ENCODE measurements around the gene NCKAP5.

NCKAP5 gene

GRCh38 chr2:132750606-132751005, 817.7 kb downstream of the NCKAP5 start:
- Histone ChIP-seq H3K36me3 (ENCODE audit: control insufficient read depth in 1 of 2, insufficient read depth in 2 of 2, low read length in 2 of 2) (no peaks in the 10 kb centered on the region), H3K9me3 (ENCODE audit: control insufficient read depth in 1 of 2, low read length in 2 of 2) (no peaks in the 10 kb centered on the region), H3K27me3 (ENCODE audit: control insufficient read depth in 1 of 2, insufficient read depth in 2 of 2, low read length in 2 of 2) (no peaks in the 10 kb centered on the region), H3K9ac (ENCODE audit: low read depth in 1 of 2, low read length in 2 of 2) (no peak overlapping the region), H3K27ac (ENCODE audit: low read depth, low read length) (no peak overlapping the region), H3K4me1 (ENCODE audit: control insufficient read depth in 1 of 2, insufficient read depth in 2 of 2, low read length in 2 of 2) (no peaks in the 10 kb centered on the region), H3K4me3 (ENCODE audit: low read depth in 1 of 2, low read length in 2 of 2) (no peak overlapping the region)

- H3K27ac ChIP-seq (ENCODE audit: low read depth, low read length), result no peak overlapping the region
- H3K27me3 ChIP-seq (ENCODE audit: control insufficient read depth in 1 of 2, insufficient read depth in 2 of 2, low read length in 2 of 2), result no peaks in the 10 kb centered on the region
- no peak overlapping the region for H3K9ac ChIP-seq (ENCODE audit: low read depth in 1 of 2, low read length in 2 of 2)
- no peaks in the 10 kb centered on the region for H3K9me3 ChIP-seq (ENCODE audit: control insufficient read depth in 1 of 2, low read length in 2 of 2)
- H3K4me1 ChIP-seq (ENCODE audit: control insufficient read depth in 1 of 2, insufficient read depth in 2 of 2, low read length in 2 of 2), result no peaks in the 10 kb centered on the region
- no peak overlapping the region for H3K4me3 ChIP-seq (ENCODE audit: low read depth in 1 of 2, low read length in 2 of 2)
- H3K36me3 ChIP-seq (ENCODE audit: control insufficient read depth in 1 of 2, insufficient read depth in 2 of 2, low read length in 2 of 2), result no peaks in the 10 kb centered on the region
Measured at GRCh38 chr2:132747046-132747445, 821.2 kb downstream of the NCKAP5 start.

GRCh38 chr2:132741754-132742153, 826.5 kb downstream of the NCKAP5 start:
- H3K4me1 ChIP-seq (ENCODE audit: control insufficient read depth in 1 of 2, insufficient read depth in 2 of 2, low read length in 2 of 2), result no peaks in the 10 kb centered on the region
- no peaks in the 10 kb centered on the region for H3K27me3 ChIP-seq (ENCODE audit: control insufficient read depth in 1 of 2, insufficient read depth in 2 of 2, low read length in 2 of 2)
- H3K27ac ChIP-seq (ENCODE audit: low read depth, low read length), result no peak overlapping the region
- no peak overlapping the region for H3K9ac ChIP-seq (ENCODE audit: low read depth in 1 of 2, low read length in 2 of 2)
- H3K36me3 ChIP-seq (ENCODE audit: control insufficient read depth in 1 of 2, insufficient read depth in 2 of 2, low read length in 2 of 2), result no peaks in the 10 kb centered on the region
- no peak overlapping the region for H3K4me3 ChIP-seq (ENCODE audit: low read depth in 1 of 2, low read length in 2 of 2)
- H3K9me3 ChIP-seq (ENCODE audit: control insufficient read depth in 1 of 2, low read length in 2 of 2), result no peaks in the 10 kb centered on the region

GRCh38 chr2:132740081-132740720, 828.1 kb downstream of the NCKAP5 start:
- Histone ChIP-seq H3K9me3 (ENCODE audit: control insufficient read depth in 1 of 2, low read length in 2 of 2) (no peaks in the 10 kb centered on the region), H3K36me3 (ENCODE audit: control insufficient read depth in 1 of 2, insufficient read depth in 2 of 2, low read length in 2 of 2) (no peaks in the 10 kb centered on the region), H3K27ac (ENCODE audit: low read depth, low read length) (no peak overlapping the region), H3K4me3 (ENCODE audit: low read depth in 1 of 2, low read length in 2 of 2) (no peak overlapping the region), H3K9ac (ENCODE audit: low read depth in 1 of 2, low read length in 2 of 2) (no peak overlapping the region), H3K4me1 (ENCODE audit: control insufficient read depth in 1 of 2, insufficient read depth in 2 of 2, low read length in 2 of 2) (no peaks in the 10 kb centered on the region), H3K27me3 (ENCODE audit: control insufficient read depth in 1 of 2, insufficient read depth in 2 of 2, low read length in 2 of 2) (no peaks in the 10 kb centered on the region)

GRCh38 chr2:132738223-132738622, 830.0 kb downstream of the NCKAP5 start:
- Histone ChIP-seq H3K4me3 (ENCODE audit: low read depth in 1 of 2, low read length in 2 of 2) (no peak overlapping the region), H3K9ac (ENCODE audit: low read depth in 1 of 2, low read length in 2 of 2) (no peak overlapping the region), H3K27me3 (ENCODE audit: control insufficient read depth in 1 of 2, insufficient read depth in 2 of 2, low read length in 2 of 2) (no peaks in the 10 kb centered on the region), H3K27ac (ENCODE audit: low read depth, low read length) (no peak overlapping the region), H3K9me3 (ENCODE audit: control insufficient read depth in 1 of 2, low read length in 2 of 2) (no peaks in the 10 kb centered on the region), H3K36me3 (ENCODE audit: control insufficient read depth in 1 of 2, insufficient read depth in 2 of 2, low read length in 2 of 2) (no peaks in the 10 kb centered on the region), H3K4me1 (ENCODE audit: control insufficient read depth in 1 of 2, insufficient read depth in 2 of 2, low read length in 2 of 2) (no peaks in the 10 kb centered on the region)

- no peak overlapping the region for H3K9ac ChIP-seq (ENCODE audit: low read depth in 1 of 2, low read length in 2 of 2)
- no peak overlapping the region for H3K27ac ChIP-seq (ENCODE audit: low read depth, low read length)
- no peak overlapping the region for H3K4me3 ChIP-seq (ENCODE audit: low read depth in 1 of 2, low read length in 2 of 2)
- no peaks in the 10 kb centered on the region for H3K36me3 ChIP-seq (ENCODE audit: control insufficient read depth in 1 of 2, insufficient read depth in 2 of 2, low read length in 2 of 2)
- no peaks in the 10 kb centered on the region for H3K27me3 ChIP-seq (ENCODE audit: control insufficient read depth in 1 of 2, insufficient read depth in 2 of 2, low read length in 2 of 2)
- no peaks in the 10 kb centered on the region for H3K9me3 ChIP-seq (ENCODE audit: control insufficient read depth in 1 of 2, low read length in 2 of 2)
- no peaks in the 10 kb centered on the region for H3K4me1 ChIP-seq (ENCODE audit: control insufficient read depth in 1 of 2, insufficient read depth in 2 of 2, low read length in 2 of 2)
Measured at GRCh38 chr2:132736059-132736458, 832.2 kb downstream of the NCKAP5 start.

GRCh38 chr2:132734961-132735360, 833.3 kb downstream of the NCKAP5 start:
- Histone ChIP-seq H3K9me3 (ENCODE audit: control insufficient read depth in 1 of 2, low read length in 2 of 2) (no peaks in the 10 kb centered on the region), H3K4me1 (ENCODE audit: control insufficient read depth in 1 of 2, insufficient read depth in 2 of 2, low read length in 2 of 2) (no peaks in the 10 kb centered on the region), H3K4me3 (ENCODE audit: low read depth in 1 of 2, low read length in 2 of 2) (no peak overlapping the region), H3K27me3 (ENCODE audit: control insufficient read depth in 1 of 2, insufficient read depth in 2 of 2, low read length in 2 of 2) (no peaks in the 10 kb centered on the region), H3K36me3 (ENCODE audit: control insufficient read depth in 1 of 2, insufficient read depth in 2 of 2, low read length in 2 of 2) (no peaks in the 10 kb centered on the region), H3K27ac (ENCODE audit: low read depth, low read length) (no peak overlapping the region), H3K9ac (ENCODE audit: low read depth in 1 of 2, low read length in 2 of 2) (no peak overlapping the region)

GRCh38 chr2:132733094-132733493, 835.2 kb downstream of the NCKAP5 start:
- Histone ChIP-seq H3K4me1 (ENCODE audit: control insufficient read depth in 1 of 2, insufficient read depth in 2 of 2, low read length in 2 of 2) (no peaks in the 10 kb centered on the region), H3K27ac (ENCODE audit: low read depth, low read length) (no peak overlapping the region), H3K4me3 (ENCODE audit: low read depth in 1 of 2, low read length in 2 of 2) (no peak overlapping the region), H3K9me3 (ENCODE audit: control insufficient read depth in 1 of 2, low read length in 2 of 2) (no peaks in the 10 kb centered on the region), H3K36me3 (ENCODE audit: control insufficient read depth in 1 of 2, insufficient read depth in 2 of 2, low read length in 2 of 2) (no peaks in the 10 kb centered on the region), H3K9ac (ENCODE audit: low read depth in 1 of 2, low read length in 2 of 2) (no peak overlapping the region), H3K27me3 (ENCODE audit: control insufficient read depth in 1 of 2, insufficient read depth in 2 of 2, low read length in 2 of 2) (no peaks in the 10 kb centered on the region)

- Histone ChIP-seq H3K36me3 (ENCODE audit: control insufficient read depth in 1 of 2, insufficient read depth in 2 of 2, low read length in 2 of 2) (no peaks in the 10 kb centered on the region), H3K9me3 (ENCODE audit: control insufficient read depth in 1 of 2, low read length in 2 of 2) (no peaks in the 10 kb centered on the region), H3K27me3 (ENCODE audit: control insufficient read depth in 1 of 2, insufficient read depth in 2 of 2, low read length in 2 of 2) (no peaks in the 10 kb centered on the region), H3K27ac (ENCODE audit: low read depth, low read length) (no peak overlapping the region), H3K9ac (ENCODE audit: low read depth in 1 of 2, low read length in 2 of 2) (no peak overlapping the region), H3K4me1 (ENCODE audit: control insufficient read depth in 1 of 2, insufficient read depth in 2 of 2, low read length in 2 of 2) (no peaks in the 10 kb centered on the region), H3K4me3 (ENCODE audit: low read depth in 1 of 2, low read length in 2 of 2) (no peak overlapping the region)
Measured at GRCh38 chr2:132732694-132733093, 835.6 kb downstream of the NCKAP5 start.

GRCh38 chr2:132731441-132731840, 836.8 kb downstream of the NCKAP5 start:
- no peaks in the 10 kb centered on the region for H3K27me3 ChIP-seq (ENCODE audit: control insufficient read depth in 1 of 2, insufficient read depth in 2 of 2, low read length in 2 of 2)
- H3K4me1 ChIP-seq (ENCODE audit: control insufficient read depth in 1 of 2, insufficient read depth in 2 of 2, low read length in 2 of 2), result no peaks in the 10 kb centered on the region

GRCh38 chr2:132730611-132731010, 837.7 kb downstream of the NCKAP5 start:
- no peaks in the 10 kb centered on the region for H3K27me3 ChIP-seq (ENCODE audit: control insufficient read depth in 1 of 2, insufficient read depth in 2 of 2, low read length in 2 of 2)
- no peak overlapping the region for H3K27ac ChIP-seq (ENCODE audit: low read depth, low read length)

More at GRCh38 chr2:132731441-132731840, 836.8 kb downstream of the NCKAP5 start:
- Histone ChIP-seq H3K9ac (ENCODE audit: low read depth in 1 of 2, low read length in 2 of 2) (no peak overlapping the region), H3K27ac (ENCODE audit: low read depth, low read length) (no peak overlapping the region), H3K36me3 (ENCODE audit: control insufficient read depth in 1 of 2, insufficient read depth in 2 of 2, low read length in 2 of 2) (no peaks in the 10 kb centered on the region), H3K9me3 (ENCODE audit: control insufficient read depth in 1 of 2, low read length in 2 of 2) (no peaks in the 10 kb centered on the region), H3K4me3 (ENCODE audit: low read depth in 1 of 2, low read length in 2 of 2) (no peak overlapping the region)

More at GRCh38 chr2:132730611-132731010, 837.7 kb downstream of the NCKAP5 start:
- no peaks in the 10 kb centered on the region for H3K4me1 ChIP-seq (ENCODE audit: control insufficient read depth in 1 of 2, insufficient read depth in 2 of 2, low read length in 2 of 2)
- no peaks in the 10 kb centered on the region for H3K36me3 ChIP-seq (ENCODE audit: control insufficient read depth in 1 of 2, insufficient read depth in 2 of 2, low read length in 2 of 2)
- H3K9ac ChIP-seq (ENCODE audit: low read depth in 1 of 2, low read length in 2 of 2), result no peak overlapping the region
- H3K4me3 ChIP-seq (ENCODE audit: low read depth in 1 of 2, low read length in 2 of 2), result no peak overlapping the region
- no peaks in the 10 kb centered on the region for H3K9me3 ChIP-seq (ENCODE audit: control insufficient read depth in 1 of 2, low read length in 2 of 2)
